A673 (cell line): Measurements from ENCODE around the gene PTF1A. TPM values are rescaled to one million over a fixed set of nuclear protein-coding genes. Genes with fewer than 3 reads are reported as not detected.
A peak's percentile ranks its signal among the peaks of the same experiment; 100 is the strongest.

Experiments used
- BruUV-seq: library from RNA; stranded (reverse); fragments of 400-500 nt; replicated peaks from 2 replicates; lab custom pipeline; 2021; lab: Mats Ljungman, UMichigan
- CTCF ChIA-PET: fragments of 300-600 bp; sonication (Branson Sonifier 250); formaldehyde crosslinking; loops from one replicate; lab custom pipeline; 2022; ENCODE audit warnings: antibody characterized with exemption; lab: Charles Lee
- POLR2A ChIA-PET: fragments of 300-600 bp; sonication (Branson Sonifier 250); formaldehyde crosslinking; loops from one replicate; lab custom pipeline; 2022; ENCODE audit warnings: antibody characterized with exemption; ENCODE audit not compliant: low non-redundant PET; lab: Charles Lee
- DNase-seq: peaks from one replicate; pipeline ENCODE4 v3.0.0-alpha.2; 2015; ENCODE audit warnings: low spot score
- H3K27ac ChIP-seq: fragments of 200-600 bp; sonication (generic); 2 replicates; pipeline ENCODE4 v1.5.1; 2016; ENCODE audit warnings: mixed run types, low read depth, mild to moderate bottlenecking, mixed read lengths, antibody characterized with exemption, low read length; ENCODE audit not compliant: poor library complexity, severe bottlenecking
- H3K27me3 ChIP-seq: fragments of 200-600 bp; sonication (generic); replicated peaks from 2 replicates; pipeline ENCODE4 v1.6.1; 2017; ENCODE audit warnings: mixed run types, low read depth, mild to moderate bottlenecking, mixed read lengths, antibody characterized with exemption, low read length; ENCODE audit not compliant: insufficient read depth, poor library complexity
- H3K36me3 ChIP-seq: fragments of 200-600 bp; sonication (generic); 2 replicates; pipeline ENCODE4 v1.6.1; 2016; ENCODE audit warnings: mixed run types, mild to moderate bottlenecking, mixed read lengths, antibody characterized with exemption, low read length; ENCODE audit not compliant: insufficient read depth, poor library complexity, severe bottlenecking
- H3K4me1 ChIP-seq: fragments of 200-600 bp; sonication (generic); 2 replicates; pipeline ENCODE4 v1.6.1; 2017; ENCODE audit warnings: mixed run types, mild to moderate bottlenecking, mixed read lengths, antibody characterized with exemption, low read length; ENCODE audit not compliant: insufficient read depth, poor library complexity, severe bottlenecking
- H3K4me3 ChIP-seq: fragments of 200-600 bp; sonication (generic); 2 replicates; pipeline ENCODE4 v1.5.1; 2016; ENCODE audit warnings: low read depth, mixed run types, mild to moderate bottlenecking, mixed read lengths, low read length; ENCODE audit not compliant: poor library complexity, severe bottlenecking
- H3K9me3 ChIP-seq: fragments of 200-600 bp; sonication (generic); 2 replicates; pipeline ENCODE4 v1.6.1; 2016; ENCODE audit warnings: mixed run types, low read depth, mild to moderate bottlenecking, mixed read lengths, antibody characterized with exemption, low read length; ENCODE audit not compliant: poor library complexity, severe bottlenecking
- CTCF ChIP-seq: fragments of 300-800, 200-600 bp; sonication (generic); conservative IDR thresholded peaks from 2 replicates; pipeline ENCODE4 v1.5.1; 2017; ENCODE audit warnings: low read depth, mild to moderate bottlenecking, antibody characterized with exemption, low read length, moderate library complexity, mixed read lengths
- EZH2 ChIP-seq: fragments of 200-600 bp; sonication (generic); IDR thresholded peaks from 2 replicates; pipeline ENCODE4 v1.6.1; 2017; ENCODE audit warnings: borderline replicate concordance, low read depth, mild to moderate bottlenecking, mixed read lengths, antibody characterized with exemption, low read length; ENCODE audit not compliant: poor library complexity, severe bottlenecking
- intact Hi-C: fragments of 100-400 bp; cut with micrococcal nuclease; formaldehyde crosslinking; loops from one replicate; pipeline ENCODE4 v1.10.0; 2022; ENCODE audit not compliant: unreplicated experiment
- total RNA-seq: library from RNA; stranded (reverse); gene quantifications from 2 replicates; pipeline ENCODE4 v1.2.3, GENCODE V29; 2021

The PTF1A gene
- total RNA-seq, 1 experiment from 2014 or later, result not detected

- ChIA-PET CTCF (no interaction called here), POLR2A (no interaction called here)
- intact Hi-C loops, result loop anchor here (10.0 kb wide), 1 partner anchor 1204 kb away; no protein-coding TSS in a partner anchor
- Histone ChIP-seq H3K4me1 (no peaks in the 10 kb centered on the region), H3K27me3 (no peaks in the 10 kb centered on the region), H3K9me3 (no peaks in the 10 kb centered on the region), H3K27ac (no peak overlapping the region), H3K4me3 (no peak overlapping the region), H3K36me3 (no peaks in the 10 kb centered on the region)
- no peak for DNase-seq
- no peak for TF ChIP-seq EZH2
- no peak for TF ChIP-seq CTCF
- BruUV-seq, result no TSS peak
These were observed 41.0 kb upstream of the PTF1A start for GRCh38 chr10:23151071-23151470.

DNA sequence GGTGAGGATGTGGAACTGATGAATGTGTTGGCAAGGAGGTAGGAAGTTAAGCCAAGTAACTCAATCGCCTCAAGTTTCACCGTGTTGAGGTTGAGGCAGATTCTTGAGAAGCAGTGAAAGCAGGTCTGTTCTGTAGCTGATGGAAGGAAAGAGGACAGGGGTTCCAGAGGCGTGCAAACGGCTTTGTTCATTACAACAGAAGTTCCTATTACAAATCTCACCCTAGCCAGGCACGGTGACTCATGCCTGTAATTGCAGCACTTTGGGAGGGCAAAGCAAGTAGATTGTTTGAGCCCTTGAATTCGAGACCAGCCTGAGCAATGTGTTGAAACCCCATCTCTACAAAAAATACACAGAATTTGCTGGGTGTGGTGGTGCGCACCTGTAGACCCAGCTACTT, 36.9 kb upstream of the PTF1A start:
- ChIA-PET CTCF (no interaction called here), POLR2A (no interaction called here)
- Histone ChIP-seq H3K4me3 (no peak overlapping the region), H3K36me3 (no peaks in the 10 kb centered on the region), H3K9me3 (no peaks in the 10 kb centered on the region), H3K27me3 (no peaks in the 10 kb centered on the region), H3K4me1 (peaks cover 9% of the 10 kb centered on the region), H3K27ac (no peak overlapping the region)
- peak; percentile 64 for DNase-seq
- TF ChIP-seq EZH2, result no peak
- no peak for TF ChIP-seq CTCF
- BruUV-seq, result no TSS peak
- intact Hi-C loops, result loop anchor here (5.0 to 10.0 kb wide), 2 partner anchors 1200 to 1402 kb away; no protein-coding TSS in a partner anchor

DNA sequence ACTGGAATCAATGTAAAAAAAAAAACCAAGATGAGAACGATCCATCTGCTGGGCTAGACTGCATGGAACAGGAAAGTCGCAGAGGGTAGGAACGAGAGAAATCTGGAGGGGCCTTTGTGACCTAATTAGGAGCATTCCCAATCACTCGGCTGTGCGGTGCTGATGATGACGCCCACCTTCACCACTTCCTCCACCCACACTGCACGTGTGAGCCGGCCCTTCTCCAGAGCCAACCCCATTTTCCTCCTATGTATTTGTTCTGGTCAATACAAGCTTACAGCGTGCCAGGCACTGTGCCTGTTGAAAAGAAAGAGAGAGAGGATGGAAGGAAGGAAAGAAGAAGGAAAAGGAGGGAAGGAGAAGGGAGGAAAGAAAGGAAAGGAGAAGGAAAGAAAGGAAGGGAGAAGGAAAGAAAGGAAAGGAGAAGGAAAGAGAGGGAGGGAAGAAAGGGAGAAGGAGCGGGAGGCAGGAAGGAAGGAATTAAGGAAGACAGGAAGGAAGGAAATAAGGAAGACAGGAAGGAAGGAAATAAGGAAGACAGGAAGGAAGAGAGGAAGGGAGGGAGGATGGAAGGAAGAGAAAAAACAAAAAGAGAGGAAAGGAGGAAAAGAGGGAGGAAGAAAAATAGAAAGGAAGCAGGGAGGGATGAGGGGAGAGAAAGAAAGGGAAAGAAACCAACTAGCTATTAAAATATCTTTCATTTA, 35.5 kb upstream of the PTF1A start:
- ChIA-PET CTCF (interaction anchor here (2.0 kb wide), 1 partner anchor 137 kb away, joined by 26 read pairs; no protein-coding TSS in a partner anchor), POLR2A (no interaction called here)
- no TSS peak for BruUV-seq
- H3K27ac ChIP-seq, result no peak overlapping the region
- H3K36me3 ChIP-seq, result no peaks in the 10 kb centered on the region
- H3K4me3 ChIP-seq, result no peak overlapping the region
- TF ChIP-seq EZH2, result no peak
- no peak for TF ChIP-seq CTCF
- H3K27me3 ChIP-seq, result no peaks in the 10 kb centered on the region
- intact Hi-C loops, result loop anchor here (5.0 to 10.0 kb wide), 2 partner anchors 1198 to 1401 kb away; no protein-coding TSS in a partner anchor
- peaks cover 9% of the 10 kb centered on the region for H3K4me1 ChIP-seq
- H3K9me3 ChIP-seq, result no peaks in the 10 kb centered on the region
- DNase-seq, result no peak
